A549 (cell line): ENCODE measurements around the gene ZSCAN12. TPM values are rescaled to one million over a fixed set of nuclear protein-coding genes. Genes with fewer than 3 reads are reported as not detected.

Experiments used
- ATAC-seq, 2 experiments: fragments of 200-7000 bp in 1 of 2; fragments of >200 bp in 1 of 2; cut with Nextera tagmentation in 1 of 2; cut with Tn5 transposase in 1 of 2; 3 replicates each; pipeline versions ENCODE4 v1.8.0 to v1.9.1; 2018 to 2020; ENCODE audit warnings: mild to moderate bottlenecking in 1 of 2, moderate library complexity in 1 of 2
- CTCF ChIA-PET: fragments of 300-600 bp; sonication (Branson Sonifier 250); formaldehyde crosslinking; extraction: SDS; loops from one replicate; lab custom pipeline; 2021; ENCODE audit warnings: antibody characterized with exemption, inconsistent platforms; lab: Yijun Ruan, JAX
- POLR2A ChIA-PET: fragments of 350-600 bp; formaldehyde crosslinking; extraction: SDS; loops from one replicate; lab custom pipeline; 2021; ENCODE audit warnings: antibody characterized with exemption, inconsistent platforms; lab: Yijun Ruan, JAX
- DNase-seq, 2 experiments: peaks; one replicate each; pipeline versions ENCODE4 v3.0.0 to v3.0.0-alpha.2; 2011 to 2016; ENCODE audit warnings: low read depth in 1 of 2, low spot score in 1 of 2
- FAIRE-seq: peaks from 2 replicates; lab custom pipeline; 2011; peaks lifted over from hg19 to GRCh38; lab: Jason Lieb, UNC
- H3K27ac ChIP-seq, 2 experiments: fragments of >200 bp; sonication (Bioruptor Twin); formaldehyde crosslinking; 3 replicates each; pipeline ENCODE4 v1.5.1; 2016 to 2017
- H3K4me1 ChIP-seq: fragments of >200 bp; sonication (Bioruptor Twin); formaldehyde crosslinking; 3 replicates; pipeline ENCODE4 v1.6.1; 2016
- H3K4me2 ChIP-seq: fragments of >200 bp; sonication (Bioruptor Twin); formaldehyde crosslinking; 3 replicates; pipeline ENCODE4 v1.6.1; 2016
- H3K4me3 ChIP-seq: fragments of >200 bp; sonication (Bioruptor Twin); formaldehyde crosslinking; 3 replicates; pipeline ENCODE4 v1.5.1; 2016
- H3K9me3 ChIP-seq: fragments of >200 bp; sonication (Bioruptor Twin); formaldehyde crosslinking; 3 replicates; pipeline ENCODE4 v1.6.1; 2016
- BHLHE40 ChIP-seq: IDR thresholded peaks from 2 replicates; pipeline ENCODE4 v1.6.1; 2012; ENCODE audit warnings: low read depth, low read length, inconsistent platforms
- CBX2 ChIP-seq: fragments of 200-600 bp; sonication (generic); IDR thresholded peaks from 2 replicates; pipeline ENCODE4 v1.6.1; 2016; ENCODE audit warnings: low read depth, mild to moderate bottlenecking, borderline replicate concordance
- CBX8 ChIP-seq: fragments of 200-600 bp; sonication (generic); IDR thresholded peaks from 2 replicates; pipeline ENCODE4 v1.6.1; 2016
- CEBPB ChIP-seq, 2 experiments: fragments of >200 bp in 1 of 2; sonication (Bioruptor Twin) in 1 of 2; formaldehyde crosslinking in 1 of 2; IDR thresholded peaks; 2 replicates each; pipeline ENCODE4 v1.6.1; 2012 to 2016
- CHD2 ChIP-seq: fragments of 150-350 bp; IDR thresholded peaks from 2 replicates; pipeline ENCODE4 v1.6.1; 2014; ENCODE audit warnings: low read length; ENCODE audit not compliant: partially characterized antibody
- CHD4 ChIP-seq: fragments of 200-600 bp; sonication (generic); IDR thresholded peaks from 2 replicates; pipeline ENCODE4 v1.6.1; 2016; ENCODE audit warnings: antibody characterized with exemption, mild to moderate bottlenecking, borderline replicate concordance
- EHMT2 ChIP-seq: fragments of 200-600 bp; sonication (generic); IDR thresholded peaks from 2 replicates; pipeline ENCODE4 v1.6.1; 2016; ENCODE audit warnings: antibody characterized with exemption, low read depth, mild to moderate bottlenecking, moderate library complexity
- EP300 ChIP-seq, 2 experiments: fragments of >200 bp; sonication (Bioruptor Twin); formaldehyde crosslinking; IDR thresholded peaks; 2 replicates in 1 of 2; 3 replicates in 1 of 2; pipeline ENCODE4 v1.6.1; 2016 to 2017
- FOXS1 ChIP-seq: fragments of 250-450 bp; sonication (Bioruptor Pico); IDR thresholded peaks from 2 replicates; pipeline ENCODE4 v1.5.0; 2020; ENCODE audit warnings: mild to moderate bottlenecking, moderate library complexity
- GATA3 ChIP-seq: IDR thresholded peaks from 2 replicates; pipeline ENCODE4 v1.6.1; 2012; ENCODE audit warnings: borderline replicate concordance
- HDAC2 ChIP-seq: fragments of 200-600 bp; sonication (generic); IDR thresholded peaks from 2 replicates; pipeline ENCODE4 v1.6.1; 2016
- HEYL ChIP-seq: fragments of 250-450 bp; sonication (Bioruptor Pico); IDR thresholded peaks from 2 replicates; pipeline ENCODE4 v1.8.0; 2021; ENCODE audit warnings: mild to moderate bottlenecking, moderate library complexity
- HOXA7 ChIP-seq: fragments of 250-450 bp; sonication (Bioruptor Pico); IDR thresholded peaks from 2 replicates; pipeline ENCODE4 v1.5.0; 2020; ENCODE audit warnings: mild to moderate bottlenecking, moderate library complexity
- HOXB13 ChIP-seq: fragments of 250-450 bp; sonication (Bioruptor Pico); IDR thresholded peaks from 2 replicates; pipeline ENCODE4 v1.5.0; 2020; ENCODE audit warnings: low read depth, mild to moderate bottlenecking, moderate library complexity
- HOXB5 ChIP-seq: fragments of 250-450 bp; sonication (Bioruptor Pico); IDR thresholded peaks from 2 replicates; pipeline ENCODE4 v1.5.0; 2020; ENCODE audit warnings: mild to moderate bottlenecking, moderate library complexity
- JUNB ChIP-seq: fragments of >200 bp; sonication (Bioruptor Twin); formaldehyde crosslinking; IDR thresholded peaks from 2 replicates; pipeline ENCODE4 v1.6.1; 2016
- KDM1A ChIP-seq: fragments of 200-600 bp; sonication (generic); IDR thresholded peaks from 2 replicates; pipeline ENCODE4 v1.6.1; 2016; ENCODE audit warnings: low read depth, mild to moderate bottlenecking
- KDM5A ChIP-seq: fragments of 200-600 bp; sonication (generic); IDR thresholded peaks from 2 replicates; pipeline ENCODE4 v1.6.1; 2016; ENCODE audit warnings: antibody characterized with exemption, mild to moderate bottlenecking
- MYC ChIP-seq: IDR thresholded peaks from 2 replicates; pipeline ENCODE4 v1.6.1; 2012; ENCODE audit warnings: mild to moderate bottlenecking, inconsistent platforms, low read length, improper control_type of control experiment, borderline replicate concordance
- NPAS2 ChIP-seq: fragments of 250-450 bp; sonication (Bioruptor Pico); IDR thresholded peaks from 2 replicates; pipeline ENCODE4 v1.8.0; 2022; ENCODE audit warnings: mild to moderate bottlenecking, moderate library complexity, borderline replicate concordance
- NR3C1 ChIP-seq: fragments of >200 bp; sonication (Bioruptor Twin); formaldehyde crosslinking; IDR thresholded peaks from 3 replicates; pipeline ENCODE4 v1.6.1; 2017
- RNF2 ChIP-seq: fragments of 200-600 bp; sonication (generic); IDR thresholded peaks from 2 replicates; pipeline ENCODE4 v1.6.1; 2016; ENCODE audit warnings: low read depth, mild to moderate bottlenecking, antibody characterized with exemption, moderate library complexity, borderline replicate concordance
- ZFP36 ChIP-seq: fragments of 450-650 bp; IDR thresholded peaks from 2 replicates; pipeline ENCODE4 v1.6.1; 2014; ENCODE audit warnings: borderline replicate concordance; ENCODE audit not compliant: partially characterized antibody
- ZNF302 ChIP-seq: fragments of 250-450 bp; sonication (Bioruptor Pico); IDR thresholded peaks from 2 replicates; pipeline ENCODE4 v1.9.0; 2021; ENCODE audit warnings: inconsistent platforms, mild to moderate bottlenecking, moderate library complexity
- ZSCAN20 ChIP-seq: fragments of 250-450 bp; sonication (Bioruptor Pico); IDR thresholded peaks from 2 replicates; pipeline ENCODE4 v1.8.0; 2022; ENCODE audit warnings: mild to moderate bottlenecking, moderate library complexity
- WGBS: methylation state at CpG from one replicate; pipeline ENCODE4 v1.1.6; 2017; ENCODE audit errors: missing lambda C conversion rate; 5-methylcytosine and 5-hydroxymethylcytosine counted together
- polyA plus RNA-seq, 4 experiments: library from polyadenylated mRNA; depleted of rRNA in 3 of 4; stranded (reverse); fragments of >200 nt; fragmentation: RNase III in 1 of 4; extraction: RNeasy Plus Mini Kit Qiagen cat#74134 plus additional on column Dnase treatment in 1 of 4; gene quantifications; 2 replicates in 3 of 4; 3 replicates in 1 of 4; pipeline ENCODE4 v1.2.3, GENCODE V29; 2011 to 2017
- TF ChIP-seq, protein P1 (sequence below): fragments of 250-450 bp; sonication (Bioruptor Pico); IDR thresholded peaks from 2 replicates; pipeline ENCODE4 v1.5.0; 2021; ENCODE audit warnings: mild to moderate bottlenecking, moderate library complexity, borderline replicate concordance
- TF ChIP-seq, protein P2 (sequence below): fragments of 150-350 bp; IDR thresholded peaks from 2 replicates; pipeline ENCODE4 v1.6.1; 2014; ENCODE audit warnings: low read depth, mild to moderate bottlenecking, low read length
- TF ChIP-seq, protein P3 (sequence below): IDR thresholded peaks from 2 replicates; pipeline ENCODE4 v1.6.1; 2012
- TF ChIP-seq, protein P4 (sequence below): fragments of 200-600 bp; sonication (generic); IDR thresholded peaks from 2 replicates; pipeline ENCODE4 v1.6.1; 2016; ENCODE audit warnings: antibody characterized with exemption, mild to moderate bottlenecking, moderate library complexity

The ZSCAN12 gene
- polyA plus RNA-seq, 2 of the 4 experiments (the other 2 are of a cell fraction): 1.9 to 3.3 TPM

DNA sequence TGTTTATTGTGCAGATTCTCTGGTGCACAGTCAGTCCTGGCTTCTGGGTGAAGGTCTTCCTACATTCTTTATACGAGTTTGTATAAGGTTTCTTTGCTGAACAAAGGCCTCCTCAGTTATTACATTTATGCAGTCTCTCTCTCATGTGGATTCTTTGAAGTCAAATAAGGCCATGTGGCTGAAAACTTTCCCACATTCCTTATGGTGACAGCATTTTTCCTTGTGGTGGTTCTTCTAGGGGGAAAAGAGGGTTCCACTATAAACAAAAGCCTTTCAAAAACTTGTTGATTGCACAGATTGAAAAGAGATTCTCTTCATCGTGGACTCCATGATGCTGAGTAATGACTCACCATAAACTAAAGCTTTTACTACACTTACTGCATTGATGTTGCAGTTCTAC, 19.2 kb downstream of the ZSCAN12 start (continued):
- TF ChIP-seq, protein P1, sequence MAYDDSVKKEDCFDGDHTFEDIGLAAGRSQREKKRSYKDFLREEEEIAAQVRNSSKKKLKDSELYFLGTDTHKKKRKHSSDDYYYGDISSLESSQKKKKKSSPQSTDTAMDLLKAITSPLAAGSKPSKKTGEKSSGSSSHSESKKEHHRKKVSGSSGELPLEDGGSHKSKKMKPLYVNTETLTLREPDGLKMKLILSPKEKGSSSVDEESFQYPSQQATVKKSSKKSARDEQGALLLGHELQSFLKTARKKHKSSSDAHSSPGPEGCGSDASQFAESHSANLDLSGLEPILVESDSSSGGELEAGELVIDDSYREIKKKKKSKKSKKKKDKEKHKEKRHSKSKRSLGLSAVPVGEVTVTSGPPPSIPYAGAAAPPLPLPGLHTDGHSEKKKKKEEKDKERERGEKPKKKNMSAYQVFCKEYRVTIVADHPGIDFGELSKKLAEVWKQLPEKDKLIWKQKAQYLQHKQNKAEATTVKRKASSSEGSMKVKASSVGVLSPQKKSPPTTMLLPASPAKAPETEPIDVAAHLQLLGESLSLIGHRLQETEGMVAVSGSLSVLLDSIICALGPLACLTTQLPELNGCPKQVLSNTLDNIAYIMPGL: no peak
- TF ChIP-seq CBX8: no peak
- TF ChIP-seq HOXA7 (CRISPR knock-in tag): no peak
- TF ChIP-seq KDM5A: no peak
- no peak for TF ChIP-seq CBX2

DNA sequence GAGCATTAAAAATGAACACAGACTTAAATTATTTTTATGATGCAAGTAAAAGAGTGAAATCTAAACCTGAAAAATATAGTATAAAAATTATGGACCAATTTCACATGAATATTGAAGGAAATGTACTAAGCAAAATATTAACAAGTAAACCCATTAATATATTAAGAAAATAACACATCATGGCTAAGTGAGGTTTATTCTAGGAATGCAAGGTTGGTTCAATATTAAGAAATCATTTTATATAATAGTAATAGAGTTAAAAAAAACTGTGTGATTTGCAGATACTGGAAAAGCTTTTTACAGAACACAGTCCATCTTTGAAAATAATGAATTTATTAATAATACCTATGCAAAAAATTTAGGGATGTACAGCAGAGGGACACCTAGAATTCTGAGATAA, 20.9 kb downstream of the ZSCAN12 start:
- Histone ChIP-seq H3K9me3 (0 out of 3 replicates have a peak, but pooled peaks cover 7% of the 10 kb centered on the region), H3K4me1 (peaks cover 5% of the 10 kb centered on the region; the same call in 2 of the 3 replicates), H3K4me2 (no peak overlapping the region), H3K4me3 (no peak overlapping the region), H3K27ac (no peak overlapping the region)
- FAIRE-seq (no peak), DNase-seq (no peak), ATAC-seq (no peak)
- POLR2A ChIA-PET: no interaction called here
- CTCF ChIA-PET: interaction anchor here (2.2 kb wide), 1 partner anchor 23 kb away, joined by 5 read pairs; no protein-coding TSS in a partner anchor
- TF ChIP-seq RNF2 (no peak), HDAC2 (no peak), EHMT2 (no peak), ZFP36 (no peak), HOXB13 (CRISPR knock-in tag) (no peak), ZNF302 (CRISPR knock-in tag) (no peak), HOXB5 (CRISPR knock-in tag) (no peak), FOXS1 (no peak), CHD4 (no peak), JUNB (no peak), MYC (no peak)
- TF ChIP-seq, protein P2, sequence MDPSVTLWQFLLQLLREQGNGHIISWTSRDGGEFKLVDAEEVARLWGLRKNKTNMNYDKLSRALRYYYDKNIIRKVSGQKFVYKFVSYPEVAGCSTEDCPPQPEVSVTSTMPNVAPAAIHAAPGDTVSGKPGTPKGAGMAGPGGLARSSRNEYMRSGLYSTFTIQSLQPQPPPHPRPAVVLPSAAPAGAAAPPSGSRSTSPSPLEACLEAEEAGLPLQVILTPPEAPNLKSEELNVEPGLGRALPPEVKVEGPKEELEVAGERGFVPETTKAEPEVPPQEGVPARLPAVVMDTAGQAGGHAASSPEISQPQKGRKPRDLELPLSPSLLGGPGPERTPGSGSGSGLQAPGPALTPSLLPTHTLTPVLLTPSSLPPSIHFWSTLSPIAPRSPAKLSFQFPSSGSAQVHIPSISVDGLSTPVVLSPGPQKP: no peak
- TF ChIP-seq, protein P3, sequence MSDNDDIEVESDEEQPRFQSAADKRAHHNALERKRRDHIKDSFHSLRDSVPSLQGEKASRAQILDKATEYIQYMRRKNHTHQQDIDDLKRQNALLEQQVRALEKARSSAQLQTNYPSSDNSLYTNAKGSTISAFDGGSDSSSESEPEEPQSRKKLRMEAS: no peak

DNA sequence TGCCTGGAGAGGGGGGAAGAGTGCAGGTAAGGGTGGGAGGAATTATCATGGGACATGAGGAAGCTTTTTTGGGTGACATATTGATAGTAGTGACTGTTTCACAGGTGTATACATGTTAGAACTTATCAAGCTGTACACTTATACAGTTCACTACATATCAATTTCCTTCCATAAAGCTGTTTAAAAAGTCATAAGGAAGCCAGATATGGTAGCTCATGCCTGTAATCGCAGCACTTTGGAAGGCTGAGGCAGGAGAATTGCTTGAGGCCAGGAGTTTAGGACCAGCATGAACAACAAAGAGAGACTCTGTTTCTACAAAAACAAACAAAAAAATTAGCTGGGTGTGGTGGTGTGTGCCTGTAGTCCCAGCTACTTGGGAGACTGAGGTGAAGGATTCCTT, 21.7 kb downstream of the ZSCAN12 start:
- POLR2A ChIA-PET: no interaction called here
- Histone ChIP-seq H3K4me3 (no peak overlapping the region), H3K4me1 (peaks cover 5% of the 10 kb centered on the region; the same call in 1 of the 3 replicates), H3K9me3 (0 out of 3 replicates have a peak, but pooled peaks cover 7% of the 10 kb centered on the region), H3K27ac (no peak overlapping the region), H3K4me2 (no peak overlapping the region)
- FAIRE-seq (no peak), DNase-seq (no peak), ATAC-seq (no peak)
- CTCF ChIA-PET: interaction anchor here (2.2 kb wide), 1 partner anchor 22 kb away, joined by 5 read pairs; no protein-coding TSS in a partner anchor
- 87% methylated on average over 1 of the region's 1 CpG for WGBS
- TF ChIP-seq ZSCAN20 (CRISPR knock-in tag) (no peak), NR3C1 (no peak), EP300 (IDR thresholded peaks at IDR 0.05) (no peak), KDM1A (no peak), ZFP36 (no peak), CEBPB (IDR thresholded peaks at IDR 0.05) (no peak), GATA3 (no peak), KDM5A (no peak), BHLHE40 (no peak), HEYL (CRISPR knock-in tag) (no peak), CHD2 (no peak), NPAS2 (CRISPR knock-in tag) (no peak)
- TF ChIP-seq, protein P2: no peak
- TF ChIP-seq, protein P4, sequence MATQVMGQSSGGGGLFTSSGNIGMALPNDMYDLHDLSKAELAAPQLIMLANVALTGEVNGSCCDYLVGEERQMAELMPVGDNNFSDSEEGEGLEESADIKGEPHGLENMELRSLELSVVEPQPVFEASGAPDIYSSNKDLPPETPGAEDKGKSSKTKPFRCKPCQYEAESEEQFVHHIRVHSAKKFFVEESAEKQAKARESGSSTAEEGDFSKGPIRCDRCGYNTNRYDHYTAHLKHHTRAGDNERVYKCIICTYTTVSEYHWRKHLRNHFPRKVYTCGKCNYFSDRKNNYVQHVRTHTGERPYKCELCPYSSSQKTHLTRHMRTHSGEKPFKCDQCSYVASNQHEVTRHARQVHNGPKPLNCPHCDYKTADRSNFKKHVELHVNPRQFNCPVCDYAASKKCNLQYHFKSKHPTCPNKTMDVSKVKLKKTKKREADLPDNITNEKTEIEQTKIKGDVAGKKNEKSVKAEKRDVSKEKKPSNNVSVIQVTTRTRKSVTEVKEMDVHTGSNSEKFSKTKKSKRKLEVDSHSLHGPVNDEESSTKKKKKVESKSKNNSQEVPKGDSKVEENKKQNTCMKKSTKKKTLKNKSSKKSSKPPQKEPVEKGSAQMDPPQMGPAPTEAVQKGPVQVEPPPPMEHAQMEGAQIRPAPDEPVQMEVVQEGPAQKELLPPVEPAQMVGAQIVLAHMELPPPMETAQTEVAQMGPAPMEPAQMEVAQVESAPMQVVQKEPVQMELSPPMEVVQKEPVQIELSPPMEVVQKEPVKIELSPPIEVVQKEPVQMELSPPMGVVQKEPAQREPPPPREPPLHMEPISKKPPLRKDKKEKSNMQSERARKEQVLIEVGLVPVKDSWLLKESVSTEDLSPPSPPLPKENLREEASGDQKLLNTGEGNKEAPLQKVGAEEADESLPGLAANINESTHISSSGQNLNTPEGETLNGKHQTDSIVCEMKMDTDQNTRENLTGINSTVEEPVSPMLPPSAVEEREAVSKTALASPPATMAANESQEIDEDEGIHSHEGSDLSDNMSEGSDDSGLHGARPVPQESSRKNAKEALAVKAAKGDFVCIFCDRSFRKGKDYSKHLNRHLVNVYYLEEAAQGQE: no peak
- TF ChIP-seq, protein P3: no peak
